ENCODE results near the gene MAD1L1.
"Not testable (repeated sequence)": the region's sequence is repeated elsewhere in the genome, so short reads cannot be mapped to it uniquely, and the experiment has no call there.

Gene MAD1L1

DNA sequence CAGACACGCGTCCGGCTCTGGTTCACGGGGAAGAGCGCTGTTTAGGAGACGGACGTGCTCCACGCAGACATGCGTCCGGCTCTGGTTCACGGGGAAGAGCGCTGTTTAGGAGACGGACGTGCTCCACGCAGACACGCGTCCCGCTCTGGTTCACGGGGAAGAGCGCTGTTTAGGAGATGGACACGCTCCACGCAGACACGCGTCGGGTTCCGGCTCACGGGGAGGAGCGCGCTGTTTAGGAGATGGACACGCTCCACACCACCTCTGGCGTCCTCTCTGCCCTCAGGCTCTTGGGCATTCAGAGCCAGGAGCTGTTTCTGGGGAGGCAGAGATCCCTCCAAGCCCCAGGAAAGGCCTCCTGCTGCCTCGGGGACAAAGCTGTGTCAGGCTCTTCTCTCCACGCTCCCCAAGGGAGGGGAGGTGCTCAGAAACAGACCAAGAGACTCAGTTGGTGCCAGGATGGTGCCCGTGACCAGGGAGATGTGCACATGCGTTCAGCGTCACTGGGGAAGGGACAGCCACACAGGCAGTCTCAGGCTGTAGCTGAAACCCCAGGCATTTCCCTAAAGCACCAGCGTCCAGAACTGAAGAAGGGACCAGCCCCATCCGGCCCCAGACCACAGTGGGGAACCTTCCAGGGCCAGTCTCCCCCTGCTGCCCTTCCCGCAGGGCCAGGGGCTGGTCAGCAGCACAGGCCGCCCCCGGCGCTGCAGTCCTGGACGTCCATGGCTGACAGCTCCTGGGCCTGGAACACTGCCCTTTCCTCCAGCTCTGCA, 387.0 kb downstream of the MAD1L1 start:
- no peak for DNase-seq

DNA sequence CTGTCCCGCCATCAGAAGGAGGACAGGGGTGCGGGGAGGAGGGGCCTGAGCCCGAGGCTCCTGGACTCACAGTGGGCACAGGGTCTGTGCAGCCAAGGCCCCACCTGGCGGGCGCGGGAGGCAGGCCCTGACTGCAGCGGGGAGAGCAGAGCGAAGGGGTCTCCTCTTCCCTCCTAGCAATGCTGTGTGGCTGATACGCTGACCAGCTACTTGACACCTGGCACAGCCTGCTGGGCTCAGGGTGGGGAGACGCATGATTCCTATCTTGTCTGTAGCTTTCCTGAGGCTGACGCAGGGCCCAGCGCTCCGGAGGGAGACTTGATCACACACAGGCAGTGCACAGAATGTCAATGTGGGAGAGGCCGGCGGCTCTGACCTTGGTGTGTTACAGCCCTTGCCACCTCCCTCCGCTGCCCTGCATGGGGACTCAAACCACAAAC, 387.8 kb downstream of the MAD1L1 start:
- DNase-seq, result no peak

GRCh38 chr7:1844336-1844950, 388.3 kb downstream of the MAD1L1 start:
- no peak for DNase-seq

GRCh38 chr7:1843921-1844335, 388.8 kb downstream of the MAD1L1 start:
- DNase-seq, result no peak

- DNase-seq, result no peak
Measured at GRCh38 chr7:1843271-1843861, 389.4 kb downstream of the MAD1L1 start.

- no peak for DNase-seq
Measured at GRCh38 chr7:1842321-1843221, 390.2 kb downstream of the MAD1L1 start.

GRCh38 chr7:1841286-1842021, 391.3 kb downstream of the MAD1L1 start:
- not testable (repeated sequence) for DNase-seq

- not testable (repeated sequence) for DNase-seq
Measured at GRCh38 chr7:1840744-1841143, 392.0 kb downstream of the MAD1L1 start.

DNA sequence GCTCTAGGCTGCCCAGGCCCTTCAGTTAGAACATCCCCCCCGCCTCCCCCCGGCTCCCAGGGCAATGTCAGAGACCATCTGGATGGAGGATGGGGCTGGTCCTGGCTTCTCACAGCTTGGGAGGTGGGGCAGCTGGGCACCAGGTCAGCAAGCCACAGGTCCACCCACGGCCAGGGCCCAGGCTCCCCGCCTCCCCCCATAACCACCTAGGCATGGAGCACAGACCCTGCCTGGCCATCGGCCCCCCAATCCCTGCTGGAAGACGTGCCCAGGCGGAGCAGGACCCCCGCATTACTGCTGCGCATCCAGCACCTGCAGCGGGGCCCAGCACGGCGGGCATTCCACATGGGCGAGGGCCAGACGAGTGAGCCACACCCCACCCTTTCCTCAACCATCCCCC, 393.0 kb downstream of the MAD1L1 start:
- no peak for DNase-seq

- not testable (repeated sequence) for DNase-seq
Measured at GRCh38 chr7:1838911-1839531, 393.7 kb downstream of the MAD1L1 start.

DNA sequence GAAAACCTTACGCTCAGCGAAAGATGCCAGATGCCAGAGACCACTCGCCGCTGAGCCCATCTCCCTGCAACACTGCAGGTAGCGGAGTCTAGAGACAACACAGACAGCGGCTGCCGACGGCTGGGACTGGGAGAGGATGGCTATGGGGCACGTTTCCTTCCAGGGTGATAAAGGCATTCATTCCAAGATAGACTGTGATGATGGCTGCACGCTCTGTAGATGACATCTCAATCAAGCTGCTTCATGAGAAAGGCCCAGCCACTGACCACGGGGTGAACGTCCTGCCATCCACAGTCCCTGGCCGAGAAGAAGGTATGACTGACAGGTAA, 394.2 kb downstream of the MAD1L1 start:
- DNase-seq, result not testable (repeated sequence)

DNA sequence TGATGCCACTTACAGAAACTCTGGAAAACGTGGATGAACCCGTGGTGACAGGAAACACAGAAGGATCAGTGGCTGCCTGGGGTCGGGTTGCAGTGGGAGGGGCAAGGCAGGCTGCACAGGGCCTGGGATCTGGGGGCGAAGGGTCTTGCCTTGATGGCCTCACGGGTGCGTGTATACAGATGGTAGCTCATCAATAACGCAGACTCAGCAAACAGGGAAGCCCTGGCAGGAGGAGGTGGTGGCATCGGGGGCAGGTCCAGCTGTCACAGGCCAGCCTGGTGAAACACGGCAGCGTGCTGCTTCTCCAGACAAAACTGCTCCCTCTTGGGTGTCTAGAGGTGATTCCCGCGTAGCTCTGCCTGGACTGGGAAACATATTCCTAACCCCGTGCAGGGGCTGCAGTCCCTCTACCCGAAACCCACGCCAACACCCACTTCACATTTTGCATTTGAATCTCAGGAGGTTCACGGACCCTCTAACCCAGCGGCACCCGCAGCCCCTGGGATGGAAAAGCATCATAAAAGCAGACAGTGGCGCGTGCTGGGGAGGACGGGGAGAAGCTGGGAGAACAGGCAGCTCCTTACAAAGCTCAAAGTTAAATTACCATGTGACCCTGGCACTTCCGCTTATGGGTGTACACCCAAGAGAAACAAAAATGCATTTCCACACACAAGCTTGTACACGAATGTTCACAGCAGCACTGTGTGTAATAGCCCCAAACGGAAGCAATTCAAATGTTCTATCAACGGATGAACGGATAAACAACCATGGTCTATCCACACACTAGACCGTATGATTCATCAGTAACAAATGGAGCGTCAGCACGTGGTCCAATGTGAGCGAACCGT, 394.8 kb downstream of the MAD1L1 start:
- not testable (repeated sequence) for DNase-seq

DNA sequence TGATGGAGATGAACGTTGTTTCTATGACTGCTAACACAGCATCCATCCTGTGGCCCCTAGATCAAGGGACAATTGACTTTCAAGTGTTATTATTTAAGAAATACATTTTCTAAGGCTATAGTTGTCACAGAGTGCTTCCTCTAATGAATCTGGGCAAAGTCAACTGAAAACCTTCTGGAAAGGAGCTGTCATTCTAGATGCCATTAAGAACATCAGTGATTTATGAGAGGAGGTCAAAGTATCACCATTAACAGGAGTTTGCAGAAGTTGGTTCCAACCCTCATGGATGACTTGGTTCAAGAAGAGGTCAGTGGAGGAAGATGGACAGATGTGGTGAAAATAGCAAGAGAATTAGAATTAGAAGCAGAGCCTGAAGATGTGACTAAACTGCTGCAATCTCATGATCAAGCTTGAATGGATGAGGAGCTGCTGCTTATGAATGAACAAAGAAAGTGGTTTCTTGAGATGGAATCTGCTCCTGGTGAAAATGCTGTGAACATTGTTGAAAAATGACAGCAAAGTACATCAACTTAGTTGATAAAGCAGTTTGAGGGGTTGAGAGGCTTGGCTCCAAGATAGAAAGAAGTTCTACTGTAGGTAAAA, 400.7 kb downstream of the MAD1L1 start:
- peak; percentile 34 to 35 for DNase-seq

DNA sequence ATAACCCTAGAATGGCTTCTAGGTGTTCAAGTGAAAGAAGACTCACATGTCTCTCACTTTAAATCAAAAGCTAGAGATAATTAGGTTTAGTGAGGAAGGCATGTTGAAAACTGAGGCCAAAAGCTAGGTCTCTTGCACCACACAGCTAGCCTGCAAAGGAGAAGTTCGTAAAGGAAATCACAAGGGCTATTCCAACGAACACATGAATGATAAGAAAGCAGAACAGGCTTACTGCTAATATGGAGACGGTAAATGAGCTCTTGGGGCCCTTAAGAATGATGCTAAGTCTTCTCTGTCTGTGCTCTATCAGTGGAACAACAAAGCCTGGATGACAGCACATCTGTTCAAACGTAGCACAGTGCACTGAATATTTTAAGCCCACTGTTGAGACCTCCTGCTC, 401.3 kb downstream of the MAD1L1 start:
- peak; percentile 63 to 78 for DNase-seq

DNA sequence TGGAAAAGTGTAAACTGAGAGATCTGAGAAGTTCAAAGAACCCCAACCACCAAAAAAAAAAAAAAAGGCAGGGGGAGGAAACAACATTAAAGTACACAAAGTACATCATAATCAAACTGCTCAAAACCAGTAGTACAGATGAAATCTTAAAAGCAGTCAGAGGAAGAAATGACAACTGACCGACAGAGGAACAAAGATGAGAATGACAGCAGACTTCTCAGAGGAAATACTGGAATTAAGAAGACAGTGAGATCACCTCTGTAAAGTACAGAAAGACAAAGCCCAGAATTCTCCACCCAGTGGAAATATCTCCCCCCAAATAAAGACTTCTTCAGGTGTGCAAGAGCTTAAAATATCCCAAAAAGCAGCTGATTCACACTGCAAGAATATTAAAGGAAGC, 403.1 kb downstream of the MAD1L1 start:
- peak in 1 of 2 donors; percentile 3 for DNase-seq

DNA sequence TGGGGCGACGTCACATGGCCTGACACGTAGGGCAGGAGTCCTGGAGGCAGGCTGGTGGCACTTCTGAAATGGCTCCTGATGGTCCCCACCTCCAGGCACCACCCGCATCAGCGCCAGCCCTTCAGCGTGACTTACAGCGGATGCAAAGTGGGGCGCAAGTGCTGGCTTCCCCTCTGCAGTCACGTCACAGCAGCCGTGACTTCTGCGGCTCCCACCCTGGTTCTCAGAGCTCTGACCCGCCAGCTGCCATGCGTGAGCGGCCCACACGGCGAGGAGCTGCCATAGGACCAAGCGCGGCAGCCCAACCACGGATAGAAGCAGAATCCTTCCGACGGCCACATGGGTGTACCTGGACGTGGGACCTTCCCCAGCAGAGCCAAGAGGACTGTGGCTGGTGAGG, 403.6 kb downstream of the MAD1L1 start:
- no peak for DNase-seq

- not testable (repeated sequence) for DNase-seq
Measured at GRCh38 chr7:1828170-1828569, 404.6 kb downstream of the MAD1L1 start.

- not testable (repeated sequence) for DNase-seq
Measured at GRCh38 chr7:1827521-1827981, 405.2 kb downstream of the MAD1L1 start.

DNA sequence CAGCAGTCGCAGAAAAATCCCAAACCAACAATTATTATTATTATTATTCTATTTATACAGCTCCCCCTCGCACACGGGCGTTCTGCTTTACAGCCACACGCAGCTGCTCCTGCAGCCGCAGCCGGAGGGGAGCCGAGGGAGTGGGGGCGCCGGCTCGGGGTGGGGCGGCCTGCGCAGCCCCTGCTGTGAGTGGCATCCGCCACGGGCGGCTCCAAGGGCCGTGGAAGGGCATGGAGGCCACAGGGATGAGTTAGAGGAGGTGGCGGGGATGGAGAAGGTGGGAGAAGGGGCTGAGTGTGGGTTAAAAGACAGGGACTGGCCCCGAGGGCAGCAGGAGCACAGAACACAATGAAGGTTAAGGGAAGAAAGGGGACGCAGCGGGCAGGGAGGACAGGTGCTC, 405.8 kb downstream of the MAD1L1 start:
- DNase-seq, result not testable (repeated sequence)
